ENCODE measurements around the gene FBXW7.
"Not testable (repeated sequence)": the region's sequence is repeated elsewhere in the genome, so short reads cannot be mapped to it uniquely, and the experiment has no call there.

FBXW7 gene

GRCh38 chr4:152535903-152536544 lies at the start of gene FBXW7:
TSS of gene FBXW7 (minus strand) at chr4:152536092. CDS start at chr4:152411803, 124,289 bp downstream.
- peak; percentile 97 for DNase-seq (ENCODE audit: low spot score)

- DNase-seq (ENCODE audit: low spot score), result peak; percentile 17
Measured at GRCh38 chr4:152585023-152585441, 49.1 kb upstream of the FBXW7 start.

GRCh38 chr4:152581536-152582160 lies 45.8 kb upstream of the FBXW7 start:
- DNase-seq (ENCODE audit: low spot score), result no peak

- DNase-seq (ENCODE audit: low spot score), result no peak
Measured at GRCh38 chr4:152579916-152580315, 44.0 kb upstream of the FBXW7 start.

- DNase-seq (ENCODE audit: low spot score), result no peak
Measured at GRCh38 chr4:152579107-152579764, 43.3 kb upstream of the FBXW7 start.

- no peak for DNase-seq (ENCODE audit: low spot score)
Measured at GRCh38 chr4:152578670-152579069, 42.8 kb upstream of the FBXW7 start.

- DNase-seq (ENCODE audit: low spot score), result no peak
Measured at GRCh38 chr4:152577708-152578396, 42.0 kb upstream of the FBXW7 start.

- DNase-seq (ENCODE audit: low spot score), result no peak
Measured at GRCh38 chr4:152575533-152575932, 39.6 kb upstream of the FBXW7 start.

- no peak for DNase-seq (ENCODE audit: low spot score)
Measured at GRCh38 chr4:152573861-152574260, 38.0 kb upstream of the FBXW7 start.

GRCh38 chr4:152572417-152573086 lies 36.7 kb upstream of the FBXW7 start:
- DNase-seq (ENCODE audit: low spot score), result no peak

- DNase-seq (ENCODE audit: low spot score), result no peak
Measured at GRCh38 chr4:152571770-152572169, 35.9 kb upstream of the FBXW7 start.

- no peak for DNase-seq (ENCODE audit: low spot score)
Measured at GRCh38 chr4:152571296-152571695, 35.4 kb upstream of the FBXW7 start.

GRCh38 chr4:152565333-152565732 lies 29.4 kb upstream of the FBXW7 start:
- DNase-seq (ENCODE audit: low spot score), result no peak

- DNase-seq (ENCODE audit: low spot score), result no peak
Measured at GRCh38 chr4:152564336-152564735, 28.4 kb upstream of the FBXW7 start.

- DNase-seq (ENCODE audit: low spot score), result no peak
Measured at GRCh38 chr4:152563209-152563608, 27.3 kb upstream of the FBXW7 start.

- no peak for DNase-seq (ENCODE audit: low spot score)
Measured at GRCh38 chr4:152559641-152560040, 23.7 kb upstream of the FBXW7 start.

- no peak for DNase-seq (ENCODE audit: low spot score)
Measured at GRCh38 chr4:152558396-152558795, 22.5 kb upstream of the FBXW7 start.

- no peak for DNase-seq (ENCODE audit: low spot score)
Measured at GRCh38 chr4:152556834-152557233, 20.9 kb upstream of the FBXW7 start.

- no peak for DNase-seq (ENCODE audit: low spot score)
Measured at GRCh38 chr4:152556283-152556682, 20.4 kb upstream of the FBXW7 start.

- DNase-seq (ENCODE audit: low spot score), result no peak
Measured at GRCh38 chr4:152554742-152555141, 18.9 kb upstream of the FBXW7 start.

GRCh38 chr4:152550687-152551086 lies 14.8 kb upstream of the FBXW7 start:
- DNase-seq (ENCODE audit: low spot score), result not testable (repeated sequence)

GRCh38 chr4:152545088-152545487 lies 9.2 kb upstream of the FBXW7 start:
- DNase-seq (ENCODE audit: low spot score), result no peak
